ENCODE data around the gene CCDC187. TPM values are rescaled to one million over a fixed set of nuclear protein-coding genes. Genes with fewer than 3 reads are reported as not detected.

The CCDC187 gene
- total and polyA plus RNA-seq, 2 of the 8 experiments (the other 6 are each of a cell fraction or from before 2014, with no cell fraction given) = 0.02 TPM; not detected in 1

GRCh38 chr9:136329636-136330405 is 25.9 kb upstream of the CCDC187 start (continued):
- TF ChIP-seq CBX8 (IDR thresholded peaks at IDR 0.05; ENCODE audit: borderline replicate concordance, low read depth, low read length) = no peak
- no peak for TF ChIP-seq BCL11A (IDR thresholded peaks at IDR 0.05; ENCODE audit: low read depth in 2 of 2, low read length in 2 of 2)
- no peak for TF ChIP-seq MAX (IDR thresholded peaks at IDR 0.05)
- TF ChIP-seq POU5F1 (IDR thresholded peaks at IDR 0.05; ENCODE audit: low read depth, low read length) = no peak
- TF ChIP-seq TCF12 (IDR thresholded peaks at IDR 0.05; ENCODE audit: low read depth, low read length) = no peak
- no peak for TF ChIP-seq SP4 (IDR thresholded peaks at IDR 0.05; ENCODE audit: low read length)
